Glutamatergic neuron (in vitro differentiated cells): ENCODE results near the gene RIPOR2. TPM values are rescaled to one million over a fixed set of nuclear protein-coding genes. Genes with fewer than 3 reads are reported as not detected.

Experiments
- DNase-seq: peaks from one replicate; pipeline ENCODE4 v3.0.0; 2022
- H3K27ac Mint-ChIP-seq: one replicate; pipeline ENCODE4 v1.8.0; 2020; ENCODE audit warnings: mild to moderate bottlenecking, mixed read lengths, inconsistent platforms; ENCODE audit not compliant: unreplicated experiment
- H3K27me3 Mint-ChIP-seq: one replicate; pipeline ENCODE4 v1.8.0; 2020; ENCODE audit warnings: mild to moderate bottlenecking, moderate library complexity, mixed read lengths, inconsistent platforms; ENCODE audit not compliant: unreplicated experiment
- H3K36me3 Mint-ChIP-seq: one replicate; pipeline ENCODE4 v1.8.0; 2020; ENCODE audit warnings: mild to moderate bottlenecking, mixed read lengths, inconsistent platforms; ENCODE audit not compliant: unreplicated experiment
- H3K4me1 Mint-ChIP-seq: one replicate; pipeline ENCODE4 v1.8.0; 2020; ENCODE audit warnings: mild to moderate bottlenecking, low read depth, mixed read lengths, inconsistent platforms; ENCODE audit not compliant: unreplicated experiment
- H3K4me3 Mint-ChIP-seq: one replicate; pipeline ENCODE4 v1.8.0; 2020; ENCODE audit warnings: mild to moderate bottlenecking, mixed read lengths, inconsistent platforms; ENCODE audit not compliant: unreplicated experiment
- H3K9me3 Mint-ChIP-seq: one replicate; pipeline ENCODE4 v1.8.0; 2020; ENCODE audit warnings: mild to moderate bottlenecking, moderate library complexity, mixed read lengths, inconsistent platforms; ENCODE audit not compliant: unreplicated experiment
- total RNA-seq: library from RNA; stranded (reverse); fragmentation: NEBNext Ultra II Directional; extraction: Animal tissue kit (Norgen Biotek cat#: 25700); gene quantifications from one replicate; pipeline ENCODE4 v1.2.1, GENCODE V29; 2021; ENCODE audit not compliant: unreplicated experiment
- TF ChIP-seq, protein P1 (sequence below): fragments of 200-600 bp; sonication (generic); IDR thresholded peaks from one replicate; pipeline ENCODE4 v1.5.0; 2021; ENCODE audit not compliant: partially characterized antibody, unreplicated experiment

Gene RIPOR2
- total RNA-seq, 1 donor from 2014 or later = 82.2 TPM

DNA sequence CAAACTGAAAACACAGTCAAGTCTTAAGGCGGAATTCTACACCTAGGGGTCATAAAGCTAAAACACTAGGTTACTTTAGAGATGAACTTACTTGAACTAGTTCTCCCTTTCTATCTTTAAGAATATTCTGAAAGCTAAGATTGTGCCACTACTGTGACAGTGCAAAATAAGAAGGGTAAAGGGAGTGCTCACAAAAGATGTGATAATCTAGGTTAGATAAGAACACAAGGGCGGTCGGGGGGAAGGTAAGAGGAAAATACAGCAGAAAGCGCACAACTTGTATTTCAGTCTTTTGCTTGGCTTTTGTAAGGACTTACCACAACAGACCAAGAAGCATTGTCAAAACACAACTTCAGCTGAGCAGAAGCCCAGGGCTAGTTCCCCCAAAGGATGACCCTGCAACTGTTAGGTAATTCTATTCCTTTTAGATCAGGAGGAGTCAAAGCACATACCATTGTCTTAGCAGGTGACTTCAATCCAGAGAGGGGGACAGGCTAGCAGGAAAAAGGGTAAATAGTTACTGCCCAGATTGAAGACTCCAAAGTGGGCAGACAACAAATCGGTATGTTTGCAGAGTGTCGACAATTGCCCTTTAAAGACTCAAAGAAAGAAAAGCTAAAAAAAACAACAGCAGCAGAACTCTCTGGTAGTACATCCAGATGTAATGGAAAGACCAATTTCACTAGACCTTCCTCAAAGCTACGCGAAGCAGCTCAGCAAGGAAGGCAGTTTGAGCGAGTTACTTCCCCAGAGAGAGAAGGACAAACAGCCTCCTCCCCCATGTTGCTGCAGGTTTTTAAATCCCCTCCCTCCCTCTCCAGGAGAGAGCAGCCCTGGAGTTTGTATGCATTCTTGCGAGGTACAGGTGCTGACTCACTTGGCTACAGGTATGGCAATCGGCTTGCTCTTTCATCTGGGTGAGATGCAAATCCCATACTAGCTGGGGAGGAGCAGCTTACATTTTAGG is 59.0 kb downstream of the RIPOR2 start:
- Mint-ChIP-seq H3K27me3 (peaks cover 7% of the 10 kb centered on the region), H3K9me3 (peaks cover 2% of the 10 kb centered on the region), H3K36me3 (peaks cover 17% of the 10 kb centered on the region), H3K27ac (no peak overlapping the region), H3K4me3 (no peak overlapping the region), H3K4me1 (peaks cover 2% of the 10 kb centered on the region)
- TF ChIP-seq, protein P1, sequence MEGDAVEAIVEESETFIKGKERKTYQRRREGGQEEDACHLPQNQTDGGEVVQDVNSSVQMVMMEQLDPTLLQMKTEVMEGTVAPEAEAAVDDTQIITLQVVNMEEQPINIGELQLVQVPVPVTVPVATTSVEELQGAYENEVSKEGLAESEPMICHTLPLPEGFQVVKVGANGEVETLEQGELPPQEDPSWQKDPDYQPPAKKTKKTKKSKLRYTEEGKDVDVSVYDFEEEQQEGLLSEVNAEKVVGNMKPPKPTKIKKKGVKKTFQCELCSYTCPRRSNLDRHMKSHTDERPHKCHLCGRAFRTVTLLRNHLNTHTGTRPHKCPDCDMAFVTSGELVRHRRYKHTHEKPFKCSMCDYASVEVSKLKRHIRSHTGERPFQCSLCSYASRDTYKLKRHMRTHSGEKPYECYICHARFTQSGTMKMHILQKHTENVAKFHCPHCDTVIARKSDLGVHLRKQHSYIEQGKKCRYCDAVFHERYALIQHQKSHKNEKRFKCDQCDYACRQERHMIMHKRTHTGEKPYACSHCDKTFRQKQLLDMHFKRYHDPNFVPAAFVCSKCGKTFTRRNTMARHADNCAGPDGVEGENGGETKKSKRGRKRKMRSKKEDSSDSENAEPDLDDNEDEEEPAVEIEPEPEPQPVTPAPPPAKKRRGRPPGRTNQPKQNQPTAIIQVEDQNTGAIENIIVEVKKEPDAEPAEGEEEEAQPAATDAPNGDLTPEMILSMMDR = no peak
- DNase-seq = no peak

DNA sequence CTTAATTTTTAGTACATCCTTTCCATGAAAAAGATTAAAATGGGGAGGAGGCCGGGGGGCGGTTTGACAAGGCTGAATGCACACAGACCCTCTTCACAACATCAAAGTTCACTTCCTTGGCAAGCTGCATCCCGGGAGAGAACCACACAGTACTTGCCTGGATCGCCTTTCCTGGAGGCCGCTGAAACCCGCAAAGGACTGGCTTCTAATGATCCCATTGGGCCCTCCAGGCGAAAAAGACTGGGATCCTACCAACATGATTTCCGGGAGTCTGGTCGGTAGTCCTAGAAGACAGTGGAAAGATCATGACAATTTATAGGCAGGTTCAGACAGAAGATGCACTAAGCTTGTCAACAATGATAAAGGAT is 60.2 kb downstream of the RIPOR2 start:
- peaks cover 2% of the 10 kb centered on the region for H3K9me3 Mint-ChIP-seq
- H3K4me1 Mint-ChIP-seq = no peaks in the 10 kb centered on the region
- H3K4me3 Mint-ChIP-seq = no peak overlapping the region
- TF ChIP-seq, protein P1 = no peak
- DNase-seq = no peak
- H3K27me3 Mint-ChIP-seq = peaks cover 3% of the 10 kb centered on the region
- H3K36me3 Mint-ChIP-seq = peaks cover 17% of the 10 kb centered on the region
- peak overlapping the region; percentile 17 for H3K27ac Mint-ChIP-seq

DNA sequence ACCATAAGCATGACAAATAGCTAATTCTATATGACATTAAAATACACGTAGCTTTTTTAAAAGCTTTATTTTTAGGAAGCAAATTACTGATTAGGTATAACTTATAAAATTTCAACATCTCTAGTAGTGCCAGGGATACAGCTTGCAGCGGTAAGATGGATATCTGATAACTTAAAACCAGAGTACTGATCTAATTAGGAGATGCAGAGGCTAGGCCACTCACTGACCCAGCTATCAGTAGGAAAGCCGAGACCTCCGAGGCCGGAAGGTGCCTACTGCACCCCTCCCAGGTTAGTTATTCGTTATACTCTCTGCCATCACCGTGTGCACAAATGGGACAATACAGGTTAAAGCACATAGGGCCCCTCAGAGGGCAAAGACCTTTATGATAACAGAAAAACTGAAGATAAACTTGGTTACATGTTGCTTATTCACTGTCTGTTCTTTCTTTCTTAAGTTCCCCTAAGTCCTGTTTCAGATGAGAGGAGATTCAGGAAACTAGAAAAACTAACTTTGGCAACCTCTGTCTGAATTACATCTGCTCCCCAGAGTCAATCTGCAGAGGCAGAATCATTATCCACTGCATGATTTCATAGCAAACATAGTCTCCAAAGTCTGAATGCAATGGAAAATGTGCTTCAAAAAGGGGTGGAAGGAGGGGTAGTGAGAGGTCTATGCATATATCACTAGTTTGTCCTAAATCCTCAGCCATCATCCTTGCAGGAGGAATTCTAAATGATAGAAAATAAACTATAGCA is 60.8 kb downstream of the RIPOR2 start:
- no peak for DNase-seq
- H3K4me1 Mint-ChIP-seq = no peaks in the 10 kb centered on the region
- peaks cover 17% of the 10 kb centered on the region for H3K36me3 Mint-ChIP-seq
- peaks cover 3% of the 10 kb centered on the region for H3K27me3 Mint-ChIP-seq
- H3K9me3 Mint-ChIP-seq = peaks cover 2% of the 10 kb centered on the region
- no peak overlapping the region for H3K27ac Mint-ChIP-seq
- TF ChIP-seq, protein P1 = no peak
- no peak overlapping the region for H3K4me3 Mint-ChIP-seq

DNA sequence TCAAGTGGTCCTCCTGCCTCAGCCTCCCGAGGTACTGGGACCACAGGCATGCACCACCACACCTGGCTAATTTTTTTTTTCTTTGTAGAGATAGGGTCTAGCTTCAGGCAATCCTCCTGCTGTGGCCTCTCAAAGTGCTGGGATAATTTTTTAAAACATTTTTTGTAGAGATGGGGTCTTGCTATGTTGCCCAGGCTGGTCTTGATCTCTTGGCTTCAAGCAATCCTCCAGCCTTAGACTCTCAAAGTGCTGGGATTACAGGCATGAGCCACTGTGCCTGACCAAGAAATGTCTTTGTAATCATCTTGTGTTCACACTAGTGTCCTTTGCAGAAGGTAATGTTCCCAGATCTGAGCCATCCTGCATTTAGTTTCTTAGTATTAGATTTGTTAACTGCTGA is 61.6 kb downstream of the RIPOR2 start:
- Mint-ChIP-seq H3K36me3 (peaks cover 17% of the 10 kb centered on the region), H3K27ac (no peak overlapping the region), H3K4me1 (no peaks in the 10 kb centered on the region), H3K4me3 (no peak overlapping the region), H3K9me3 (peaks cover 2% of the 10 kb centered on the region), H3K27me3 (peaks cover 3% of the 10 kb centered on the region)
- TF ChIP-seq, protein P1 = no peak
- no peak for DNase-seq
